NCI-H2227 treated with DMSO at 0.1 percent for 48 hours (cell line): ENCODE measurements around the gene NPR1.
"Not testable (repeated sequence)": the region's sequence is repeated elsewhere in the genome, so short reads cannot be mapped to it uniquely, and the experiment has no call there.

Source experiments
- DNase-seq: peaks from one replicate; lab custom pipeline; 2025; lab: John Stamatoyannopoulos, UW

NPR1 gene

DNA sequence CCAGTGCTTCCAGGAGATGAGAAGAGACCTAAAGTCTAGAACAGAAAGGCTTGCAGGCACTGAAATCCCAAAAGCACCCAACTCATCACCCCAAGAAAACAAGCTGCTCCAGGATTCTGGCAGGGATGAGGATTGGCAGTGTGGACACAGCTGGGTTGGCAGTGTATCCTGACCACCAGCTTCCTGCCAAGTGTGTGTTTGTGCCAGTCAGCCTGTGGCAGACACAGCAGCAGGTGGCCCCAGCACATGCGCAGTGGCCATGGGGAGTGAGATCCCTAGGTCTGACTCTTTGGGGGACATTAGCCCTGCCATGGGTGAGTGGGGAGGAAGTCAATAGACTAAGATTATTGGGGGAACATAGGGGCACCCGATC lies 28.6 kb upstream of the NPR1 start:
- DNase-seq, result no peak

DNA sequence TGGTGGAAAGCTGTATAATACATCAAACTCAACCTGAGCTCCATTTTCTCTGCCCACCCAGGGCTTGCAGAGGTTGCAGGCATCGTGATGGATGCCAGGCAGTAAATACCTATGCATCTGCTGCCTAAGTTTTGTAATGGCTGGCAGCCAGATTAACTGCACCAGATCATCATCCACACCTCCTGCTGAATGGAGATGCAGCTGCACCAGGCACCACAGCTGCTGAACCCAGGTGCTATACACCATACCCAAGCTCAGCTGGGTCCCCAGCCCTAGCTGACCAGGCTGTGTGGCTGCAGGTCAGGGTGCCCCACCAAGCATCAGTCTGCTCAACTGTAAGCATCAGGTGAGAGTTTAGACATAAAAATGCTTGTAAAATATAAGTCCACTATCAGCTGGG lies 26.7 kb upstream of the NPR1 start:
- no peak for DNase-seq

GRCh38 chr1:153652805-153653500 lies 25.5 kb upstream of the NPR1 start:
- no peak for DNase-seq

GRCh38 chr1:153655333-153655732 lies 23.2 kb upstream of the NPR1 start:
- DNase-seq, result no peak

DNA sequence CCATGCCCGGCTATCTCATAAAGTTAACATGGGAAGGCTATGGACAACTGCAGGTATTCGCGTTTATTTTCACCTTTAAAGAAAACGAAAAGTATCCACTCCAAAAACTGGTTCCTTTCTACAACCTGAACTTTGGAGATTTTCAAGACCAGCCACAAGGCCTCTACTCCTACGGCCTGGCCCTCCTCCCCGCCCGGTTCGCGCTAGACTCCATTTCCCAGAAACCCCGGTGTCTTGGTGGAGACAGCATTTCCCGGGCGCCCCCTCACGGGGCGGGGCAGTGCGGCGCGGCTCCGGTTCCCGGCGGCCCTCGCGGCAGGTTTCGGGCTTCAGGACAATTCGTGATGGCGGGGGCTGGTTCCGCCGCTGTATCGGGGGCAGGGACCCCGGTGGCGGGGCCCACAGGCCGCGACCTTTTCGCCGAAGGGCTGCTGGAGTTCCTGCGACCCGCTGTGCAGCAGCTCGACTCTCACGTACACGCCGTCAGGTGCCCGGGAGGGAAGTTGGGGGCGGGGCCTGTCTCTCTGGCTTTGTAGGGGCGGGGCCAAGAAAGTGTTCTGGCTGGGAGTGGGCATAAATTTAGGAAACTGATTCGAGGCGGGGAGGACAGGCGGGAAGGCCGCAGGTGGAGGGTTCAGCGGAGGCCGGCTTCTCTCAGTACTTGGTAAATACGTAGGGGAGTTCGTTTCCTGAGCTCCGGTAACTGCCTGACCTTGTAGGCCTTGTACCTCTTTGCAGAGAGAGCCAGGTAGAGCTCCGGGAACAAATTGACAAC lies 19.9 kb upstream of the NPR1 start, which contains the start of gene SNAPIN:
SNAPIN (plus strand) TSS at position 304 of the 775 bp plus-strand sequence; CDS start at position 345, 41 bp downstream.
- peak; percentile 94 for DNase-seq

DNA sequence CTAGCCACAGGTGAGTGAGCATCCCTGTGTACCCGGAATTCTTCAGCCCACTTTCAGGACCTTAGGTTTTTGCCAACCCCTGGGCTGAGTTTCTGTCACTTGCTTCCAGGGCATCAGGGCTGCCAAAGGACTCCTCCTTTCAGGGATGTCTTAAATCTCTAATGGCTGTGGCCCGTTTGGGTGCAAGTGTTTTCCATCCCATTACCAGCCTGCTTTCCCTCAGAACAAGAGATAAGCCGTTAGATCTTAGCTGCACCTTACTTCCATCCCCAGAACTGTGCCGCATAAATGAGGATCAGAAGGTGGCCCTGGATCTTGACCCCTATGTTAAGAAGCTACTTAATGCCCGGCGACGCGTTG lies 19.3 kb upstream of the NPR1 start:
- DNase-seq, result no peak

DNA sequence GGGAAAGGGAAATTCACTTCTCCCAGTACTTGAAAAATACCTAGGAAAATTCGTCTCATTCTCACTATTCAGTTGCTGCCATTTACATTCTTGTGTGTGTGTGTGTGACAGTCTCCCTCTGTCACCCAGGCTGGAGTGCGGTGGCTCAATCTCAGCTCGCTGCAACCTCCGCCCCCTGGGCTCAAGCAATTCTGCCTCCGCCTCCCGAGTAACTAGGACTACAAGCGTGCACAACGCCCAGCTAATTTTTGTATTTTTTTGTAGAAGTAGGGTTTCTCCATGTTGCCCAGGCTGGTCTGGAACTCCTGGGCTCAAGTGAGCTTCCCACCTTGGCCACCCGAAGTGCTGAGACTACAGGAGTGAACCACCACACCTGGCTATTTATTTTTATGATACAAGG lies 18.8 kb upstream of the NPR1 start:
- no peak for DNase-seq

DNA sequence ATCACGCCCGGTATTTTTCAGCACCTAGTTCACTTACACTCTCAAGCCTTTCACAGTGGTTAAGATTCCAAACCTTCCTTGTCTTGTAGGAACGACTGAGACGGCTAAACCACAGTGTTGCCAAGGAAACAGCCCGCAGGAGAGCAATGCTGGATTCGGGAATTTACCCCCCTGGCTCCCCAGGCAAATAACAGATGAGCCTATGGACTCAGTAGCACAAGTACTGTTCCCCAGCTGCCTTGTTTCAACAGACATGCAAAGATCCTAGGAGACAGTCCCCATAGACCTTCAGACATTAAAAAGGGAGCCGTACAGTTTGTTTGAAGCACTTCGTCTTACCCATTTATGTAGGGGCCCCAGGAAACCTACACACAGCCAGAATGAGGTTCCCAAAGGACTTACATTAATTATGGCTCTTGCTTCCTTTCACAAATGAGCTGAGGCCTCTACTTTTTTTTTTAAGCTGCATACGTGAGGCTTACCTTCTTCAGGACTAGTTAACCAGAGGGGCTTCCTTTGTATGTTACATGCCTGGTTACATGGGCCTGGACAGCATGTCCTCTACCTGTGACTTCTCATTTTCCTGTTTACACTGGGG lies 17.3 kb upstream of the NPR1 start:
- DNase-seq, result no peak

GRCh38 chr1:153662269-153662668 lies 16.2 kb upstream of the NPR1 start:
- DNase-seq, result no peak

- DNase-seq, result no peak
Measured at GRCh38 chr1:153663211-153663610, 15.3 kb upstream of the NPR1 start.

GRCh38 chr1:153667439-153667838 lies 11.0 kb upstream of the NPR1 start:
- DNase-seq, result no peak

- not testable (repeated sequence) for DNase-seq
Measured at GRCh38 chr1:153668672-153669071, 9.8 kb upstream of the NPR1 start.

DNA sequence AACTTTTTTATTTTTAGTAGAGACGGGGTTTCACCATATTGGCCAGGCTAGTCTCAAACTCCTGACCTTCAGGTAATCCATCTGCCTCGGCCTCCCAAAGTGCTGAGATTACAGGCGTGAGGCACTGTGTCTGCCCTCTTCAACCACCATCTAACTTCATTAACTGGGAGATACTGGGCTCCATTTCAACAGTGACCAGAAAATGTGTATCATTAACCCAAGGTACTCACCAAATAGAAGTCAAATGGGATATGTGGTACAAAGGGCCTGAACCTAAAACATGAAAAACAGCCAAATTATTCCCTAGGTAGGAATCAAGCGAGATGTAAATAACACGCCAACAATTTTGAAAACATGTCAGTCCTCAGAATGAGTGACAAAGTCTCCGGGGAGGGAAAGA lies 8.9 kb upstream of the NPR1 start:
- DNase-seq, result no peak

GRCh38 chr1:153670257-153670858 lies 8.1 kb upstream of the NPR1 start:
- DNase-seq, result no peak

DNA sequence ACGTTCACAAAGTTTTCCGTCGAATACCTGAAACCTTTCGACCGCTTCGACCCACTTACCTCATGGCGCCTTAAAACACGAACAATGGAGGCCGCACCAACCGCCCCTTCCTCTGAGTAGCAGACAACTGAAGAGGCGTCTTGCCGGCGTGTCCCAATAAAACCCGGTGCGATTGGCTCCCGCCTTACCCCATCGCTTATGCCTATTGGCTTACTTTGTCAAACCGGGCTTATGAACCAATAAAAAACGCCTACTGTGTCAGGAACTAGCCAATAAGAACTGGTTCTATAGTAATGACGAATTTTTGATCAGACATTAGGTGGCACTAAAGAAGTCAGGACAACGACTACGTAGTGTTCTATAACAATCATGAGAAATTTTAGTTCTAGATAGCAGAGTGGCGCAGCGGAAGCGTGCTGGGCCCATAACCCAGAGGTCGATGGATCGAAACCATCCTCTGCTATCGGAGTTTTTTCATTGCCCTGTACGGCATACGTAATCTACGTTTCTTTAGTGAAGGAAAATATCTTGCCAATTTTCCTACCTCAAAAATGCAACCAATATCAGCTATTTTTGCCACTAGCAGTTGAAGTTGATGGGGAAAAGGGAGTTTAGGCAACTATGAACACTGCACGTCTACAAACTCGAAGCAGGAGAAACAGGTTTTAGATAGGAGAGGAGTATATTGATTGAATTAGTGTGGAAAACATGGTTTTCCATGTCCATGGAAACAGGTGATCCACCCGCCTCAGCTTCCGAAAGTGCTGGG lies 7.4 kb upstream of the NPR1 start, which contains the start of gene ILF2:
ILF2 (minus strand) TSS at position 135 of the 769 bp plus-strand sequence; CDS start at position 64, 71 bp downstream.
- peak; percentile 99 for DNase-seq

DNA sequence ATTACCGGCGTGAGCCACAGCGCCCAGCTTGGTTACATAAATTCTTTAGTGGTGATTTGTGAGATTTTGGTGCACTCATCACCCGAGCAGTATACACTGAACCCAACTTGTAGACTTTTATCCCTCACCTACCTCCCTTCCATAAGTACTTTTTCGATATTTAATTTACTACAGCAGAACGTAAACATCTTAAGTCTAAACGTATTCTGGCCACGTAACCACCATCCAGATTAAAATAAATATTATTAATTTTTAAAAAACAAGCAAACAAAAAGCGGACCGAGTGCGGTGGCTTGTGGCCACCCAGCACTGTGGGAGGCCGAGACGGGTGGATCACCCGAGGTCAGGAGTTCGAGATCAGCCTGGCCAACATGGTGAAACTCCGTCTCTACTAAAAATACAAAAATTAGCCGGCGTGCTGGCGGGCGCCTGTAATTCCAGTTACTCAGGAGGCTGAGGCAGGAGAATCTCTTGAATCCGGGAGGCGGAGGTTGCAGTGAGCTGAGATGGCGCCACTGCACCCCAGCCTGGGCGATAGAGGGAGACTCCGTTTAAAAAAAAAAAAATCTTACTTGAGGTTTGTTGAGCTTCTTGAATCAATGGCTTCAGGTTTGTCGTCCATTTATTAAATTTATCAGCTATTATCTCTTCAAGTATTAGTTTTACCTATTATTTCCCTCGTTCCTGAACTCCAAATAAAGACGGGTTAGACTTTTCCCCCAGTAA lies 6.7 kb upstream of the NPR1 start:
- DNase-seq, result not testable (repeated sequence)

DNA sequence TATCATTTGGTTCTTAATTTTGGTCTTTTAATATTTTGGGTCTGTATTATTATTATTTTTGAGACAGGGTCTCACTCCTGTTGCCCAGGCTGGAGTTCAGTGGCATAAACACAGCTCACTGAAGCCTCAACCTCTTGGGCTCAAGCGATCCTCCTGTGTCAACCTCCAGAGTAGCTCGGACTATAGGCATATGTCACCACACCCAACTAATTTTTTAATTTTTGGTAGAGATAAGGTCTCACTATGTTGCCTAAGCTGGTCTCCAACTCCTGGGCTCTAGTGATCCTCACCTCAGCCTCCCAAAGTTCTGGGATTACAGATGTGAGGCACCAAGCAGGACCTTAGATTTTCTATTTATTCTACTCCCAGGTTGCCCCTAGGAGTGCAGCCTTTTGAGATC lies 5.0 kb upstream of the NPR1 start:
- no peak for DNase-seq

- DNase-seq, result no peak
Measured at GRCh38 chr1:153677718-153678518, 570 bp upstream of the NPR1 start.

DNA sequence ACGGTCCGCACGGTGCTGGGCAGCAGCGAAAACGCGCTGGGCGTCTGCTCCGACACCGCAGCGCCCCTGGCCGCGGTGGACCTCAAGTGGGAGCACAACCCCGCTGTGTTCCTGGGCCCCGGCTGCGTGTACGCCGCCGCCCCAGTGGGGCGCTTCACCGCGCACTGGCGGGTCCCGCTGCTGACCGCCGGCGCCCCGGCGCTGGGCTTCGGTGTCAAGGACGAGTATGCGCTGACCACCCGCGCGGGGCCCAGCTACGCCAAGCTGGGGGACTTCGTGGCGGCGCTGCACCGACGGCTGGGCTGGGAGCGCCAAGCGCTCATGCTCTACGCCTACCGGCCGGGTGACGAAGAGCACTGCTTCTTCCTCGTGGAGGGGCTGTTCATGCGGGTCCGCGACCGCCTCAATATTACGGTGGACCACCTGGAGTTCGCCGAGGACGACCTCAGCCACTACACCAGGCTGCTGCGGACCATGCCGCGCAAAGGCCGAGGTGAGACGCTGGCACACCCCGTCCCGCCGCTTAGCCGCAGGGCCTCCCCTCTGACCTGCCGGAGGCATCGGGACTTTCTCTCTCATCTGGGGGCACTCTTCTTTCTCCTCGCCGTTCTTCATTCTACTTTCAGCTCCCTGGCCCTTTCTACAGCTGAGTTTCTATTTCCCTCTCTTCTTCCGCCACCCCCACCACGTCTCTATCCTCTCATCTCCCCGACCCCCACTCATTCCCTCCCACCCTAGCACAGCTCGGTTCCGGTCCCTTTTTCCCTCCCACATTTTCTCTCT lies 1.0 kb downstream of the NPR1 start:
- peak; percentile 6 for DNase-seq

- no peak for DNase-seq
Measured at GRCh38 chr1:153680120-153680403, 1.6 kb downstream of the NPR1 start.
